SH-SY5Y (cell line): ENCODE results near the gene ZMIZ1.

Experiments
- GATA2 ChIP-seq: IDR thresholded peaks from 2 replicates; pipeline ENCODE4 v1.6.1; 2011; ENCODE audit warnings: mild to moderate bottlenecking, low read depth, low read length
- GATA3 ChIP-seq: IDR thresholded peaks from 2 replicates; pipeline ENCODE4 v1.6.1; 2011; ENCODE audit warnings: low read depth, mild to moderate bottlenecking, low read length, moderate library complexity

- TF ChIP-seq GATA3 (no peak), GATA2 (no peak)
Observed at GRCh38 chr10:79142522-79143309, 74.0 kb downstream of the ZMIZ1 start.
